CD14-positive monocyte (primary cell): ENCODE data around the gene STX1A. TPM values are rescaled to one million over a fixed set of nuclear protein-coding genes. Genes with fewer than 3 reads are reported as not detected.
A peak's percentile ranks its signal among the peaks of the same experiment; 100 is the strongest.

ENCODE experiments used
- DNase-seq, 3 donors: peaks; one replicate each; pipeline ENCODE4 v3.0.0-alpha.2; 2011 to 2022
- H2AFZ ChIP-seq: 2 replicates; pipeline ENCODE4 v1.6.0; 2012; ENCODE audit warnings: mild to moderate bottlenecking, low read depth, low read length, inconsistent platforms; ENCODE audit not compliant: insufficient read depth, poor library complexity, severe bottlenecking
- H3K27ac ChIP-seq, 2 donors: 1 replicate in 1 of 2; 2 replicates in 1 of 2; pipeline ENCODE4 v1.5.1; 2012 to 2013; ENCODE audit warnings: low read length in 2 of 2, control low read depth in 1 of 2, inconsistent platforms in 1 of 2, low read depth in 1 of 2, mild to moderate bottlenecking in 1 of 2
- H3K27me3 ChIP-seq, 2 donors: one replicate each; pipeline versions ENCODE4 v1.6.0 to v1.6.1; 2011 to 2013; ENCODE audit warnings: low read length in 2 of 2; ENCODE audit not compliant: control insufficient read depth in 2 of 2, insufficient read depth in 2 of 2
- H3K36me3 ChIP-seq, 2 donors: replicated peaks in 1 of 2; 1 replicate in 1 of 2; 2 replicates in 1 of 2; pipeline versions ENCODE4 v1.5.1 to v1.6.1; 2012 to 2013; ENCODE audit warnings: low read length in 2 of 2, control low read depth in 1 of 2, inconsistent platforms in 1 of 2, mild to moderate bottlenecking in 1 of 2; ENCODE audit not compliant: insufficient read depth in 2 of 2, control insufficient read depth in 1 of 2
- H3K4me1 ChIP-seq, 2 donors: 1 replicate in 1 of 2; 2 replicates in 1 of 2; pipeline versions ENCODE4 v1.5.1 to v1.6.1; 2012 to 2013; ENCODE audit warnings: low read length in 2 of 2, control low read depth in 1 of 2, inconsistent platforms in 1 of 2, mild to moderate bottlenecking in 1 of 2, moderate library complexity in 1 of 2; ENCODE audit not compliant: insufficient read depth in 2 of 2, control insufficient read depth in 1 of 2
- H3K4me2 ChIP-seq: replicated peaks from 2 replicates; pipeline ENCODE3; 2012; ENCODE audit warnings: low read length, moderate library complexity, mild to moderate bottlenecking; ENCODE audit not compliant: poor library complexity, severe bottlenecking; ENCODE audit errors: extremely low read depth
- H3K4me3 ChIP-seq, 3 experiments: fragments of 200-600 bp in 1 of 3; sonication (generic) in 1 of 3; replicated peaks in 1 of 3; 1 replicate in 2 of 3; 2 replicates in 1 of 3; pipeline ENCODE4 v1.5.1; 2011 to 2013; ENCODE audit warnings: low read length in 3 of 3, mild to moderate bottlenecking in 3 of 3, control low read depth in 2 of 3, low read depth in 2 of 3, inconsistent platforms in 1 of 3, moderate library complexity in 1 of 3
- H3K79me2 ChIP-seq: 2 replicates; pipeline ENCODE4 v1.6.0; 2012; ENCODE audit warnings: mild to moderate bottlenecking, control low read depth, inconsistent platforms, low read length, moderate library complexity; ENCODE audit not compliant: insufficient read depth
- H3K9ac ChIP-seq: 2 replicates; pipeline ENCODE4 v1.6.0; 2017; ENCODE audit warnings: low read length, mild to moderate bottlenecking; ENCODE audit not compliant: insufficient read depth, poor library complexity, severe bottlenecking
- H3K9me3 ChIP-seq, 2 donors: replicated peaks in 1 of 2; 1 replicate in 1 of 2; 2 replicates in 1 of 2; pipeline versions ENCODE4 v1.5.1 to v1.6.1; 2012 to 2013; ENCODE audit warnings: low read length in 2 of 2, control low read depth in 1 of 2; ENCODE audit not compliant: control insufficient read depth in 1 of 2, insufficient read depth in 1 of 2
- H4K20me1 ChIP-seq: 2 replicates; pipeline ENCODE4 v1.6.0; 2012; ENCODE audit warnings: mild to moderate bottlenecking, low read length, control low read depth, moderate library complexity; ENCODE audit not compliant: insufficient read depth
- H3K27ac Mint-ChIP-seq, 7 donors: one replicate each; pipeline ENCODE4 v1.8.0; 2020; ENCODE audit warnings: mild to moderate bottlenecking in 7 of 7, mixed read lengths in 7 of 7, moderate library complexity in 6 of 7, inconsistent platforms in 2 of 7
- H3K27me3 Mint-ChIP-seq, 3 donors: one replicate each; pipeline ENCODE4 v1.8.0; 2021 to 2022; ENCODE audit warnings: low read depth in 3 of 3, mild to moderate bottlenecking in 3 of 3, mixed read lengths in 3 of 3, moderate library complexity in 3 of 3, inconsistent platforms in 1 of 3
- H3K36me3 Mint-ChIP-seq, 2 donors: one replicate each; pipeline ENCODE4 v1.8.0; 2020; ENCODE audit warnings: mixed read lengths in 2 of 2, inconsistent platforms in 1 of 2, mild to moderate bottlenecking in 1 of 2
- H3K4me1 Mint-ChIP-seq: one replicate; pipeline ENCODE4 v1.8.0; 2020; ENCODE audit warnings: mild to moderate bottlenecking, mixed read lengths
- H3K4me3 Mint-ChIP-seq, 2 donors: one replicate each; pipeline ENCODE4 v1.8.0; 2020; ENCODE audit warnings: mild to moderate bottlenecking in 2 of 2, mixed read lengths in 2 of 2, moderate library complexity in 1 of 2
- H3K9me3 Mint-ChIP-seq, 7 donors: one replicate each; pipeline ENCODE4 v1.8.0; 2020 to 2022; ENCODE audit warnings: mixed read lengths in 7 of 7, mild to moderate bottlenecking in 6 of 7, moderate library complexity in 6 of 7, inconsistent platforms in 2 of 7
- WGBS: methylation state at CpG from one replicate; pipeline ENCODE4 v1.1.5; 2013; ENCODE audit warnings: missing lambda C conversion rate; ENCODE audit not compliant: insufficient coverage; 5-methylcytosine and 5-hydroxymethylcytosine counted together
- intact Hi-C, 2 donors: fragments of 100-400 bp; cut with micrococcal nuclease; formaldehyde crosslinking; loops; one replicate each; pipeline versions ENCODE4 v1.15.0 to v1.15.1; 2023
- polyA plus RNA-seq, 3 donors: library from polyadenylated mRNA; depleted of rRNA in 1 of 3; unstranded in 2 of 3; stranded (reverse) in 1 of 3; fragments of 300-500 nt in 2 of 3; fragments of >200 nt in 1 of 3; fragmentation: Illumina TruSeq in 2 of 3; gene quantifications; 1 replicate in 2 of 3; 2 replicates in 1 of 3; pipeline ENCODE4 v1.2.3, GENCODE V29; 2012 to 2021
- TF ChIP-seq, protein P1 (sequence below): fragments of 200-600 bp; IDR thresholded peaks from one replicate; pipeline ENCODE4 v1.8.0; 2022; ENCODE audit warnings: antibody characterized with exemption, mild to moderate bottlenecking

STX1A gene
- polyA plus RNA-seq, 3 donors = 0.27 to 2.7 (median 0.37) TPM

DNA sequence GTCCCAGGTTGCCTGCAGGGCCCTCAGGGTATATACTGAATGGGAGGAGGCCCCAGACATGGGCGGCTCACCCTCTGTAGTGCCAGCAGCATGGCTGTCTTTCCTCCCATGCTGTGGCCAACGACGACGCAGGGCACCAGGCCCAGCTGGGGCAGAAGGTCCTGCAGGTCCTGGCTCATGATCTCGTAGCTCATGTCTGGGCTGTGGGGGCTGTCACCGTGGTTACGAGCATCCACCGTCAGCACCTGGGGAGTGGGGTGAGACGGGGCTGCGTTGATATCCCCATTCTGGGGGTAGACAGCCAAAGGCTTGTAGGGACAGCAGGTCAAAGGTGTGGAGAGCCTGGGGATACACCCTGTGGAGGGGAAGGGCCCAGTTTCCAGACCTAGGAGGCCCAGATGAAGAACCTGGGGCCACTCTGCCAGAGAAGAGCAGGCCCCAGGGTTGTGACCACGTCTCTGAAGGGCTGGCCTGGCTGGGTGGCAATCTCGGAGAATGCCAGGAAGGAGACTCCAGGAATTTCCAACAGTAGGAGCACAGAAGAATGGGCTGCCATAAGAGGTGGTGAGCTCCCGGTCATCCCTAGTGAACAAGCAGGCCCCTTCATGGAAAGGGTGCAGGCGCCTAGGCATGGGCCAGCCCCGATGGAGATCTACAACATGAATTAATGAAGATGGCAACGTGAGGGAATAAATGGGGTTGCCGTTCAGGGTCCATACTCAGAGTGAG lies 18.2 kb upstream of the STX1A start:
- Mint-ChIP-seq H3K27ac (peak overlapping the region in 5 of 7 donors; percentile 70 to 95 (median 91)), H3K36me3 (peaks cover 12 to 23% of the 10 kb centered on the region in 2 donors), H3K9me3 (peaks cover 0 to 7% (median 5%) of the 10 kb centered on the region in 7 donors), H3K4me3 (peak overlapping the region; percentile 93), H3K4me1 (peaks cover 20% of the 10 kb centered on the region), H3K27me3 (peaks cover 23 to 34% (median 23%) of the 10 kb centered on the region in 3 donors)
- TF ChIP-seq, protein P1, sequence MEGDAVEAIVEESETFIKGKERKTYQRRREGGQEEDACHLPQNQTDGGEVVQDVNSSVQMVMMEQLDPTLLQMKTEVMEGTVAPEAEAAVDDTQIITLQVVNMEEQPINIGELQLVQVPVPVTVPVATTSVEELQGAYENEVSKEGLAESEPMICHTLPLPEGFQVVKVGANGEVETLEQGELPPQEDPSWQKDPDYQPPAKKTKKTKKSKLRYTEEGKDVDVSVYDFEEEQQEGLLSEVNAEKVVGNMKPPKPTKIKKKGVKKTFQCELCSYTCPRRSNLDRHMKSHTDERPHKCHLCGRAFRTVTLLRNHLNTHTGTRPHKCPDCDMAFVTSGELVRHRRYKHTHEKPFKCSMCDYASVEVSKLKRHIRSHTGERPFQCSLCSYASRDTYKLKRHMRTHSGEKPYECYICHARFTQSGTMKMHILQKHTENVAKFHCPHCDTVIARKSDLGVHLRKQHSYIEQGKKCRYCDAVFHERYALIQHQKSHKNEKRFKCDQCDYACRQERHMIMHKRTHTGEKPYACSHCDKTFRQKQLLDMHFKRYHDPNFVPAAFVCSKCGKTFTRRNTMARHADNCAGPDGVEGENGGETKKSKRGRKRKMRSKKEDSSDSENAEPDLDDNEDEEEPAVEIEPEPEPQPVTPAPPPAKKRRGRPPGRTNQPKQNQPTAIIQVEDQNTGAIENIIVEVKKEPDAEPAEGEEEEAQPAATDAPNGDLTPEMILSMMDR = no peak
- peaks cover 13 to 15% of the 10 kb centered on the region in 2 donors for H3K36me3 ChIP-seq
- intact Hi-C loops = loop anchor here (5.0 to 10.0 kb wide), 2 partner anchors 55 to 117 kb away; partner anchors contain the start of genes BUD23 (in 2 of the 2) and DNAJC30 (in 2 of the 2)
- peaks cover 26 to 36% of the 10 kb centered on the region in 2 donors for H3K4me1 ChIP-seq
- H2AFZ ChIP-seq = peak overlapping the region; percentile 99
- H3K4me2 ChIP-seq = peak overlapping the region; percentile 93
- H3K9ac ChIP-seq = no peak overlapping the region
- peaks cover 0 to 6% of the 10 kb centered on the region in 2 donors for H3K27me3 ChIP-seq
- DNase-seq = no peak
- peaks cover 12% of the 10 kb centered on the region for H4K20me1 ChIP-seq
- peaks cover 5% of the 10 kb centered on the region for H3K79me2 ChIP-seq
- H3K4me3 ChIP-seq = peak overlapping the region in 2 of 3 experiments; percentile 78 to 87
- WGBS = 92% methylated on average over 14 of the region's 17 CpGs
- H3K27ac ChIP-seq = peak overlapping the region in 1 of 2 donors; percentile 62
- H3K9me3 ChIP-seq = peaks cover 0 to 7% of the 10 kb centered on the region in 2 donors

DNA sequence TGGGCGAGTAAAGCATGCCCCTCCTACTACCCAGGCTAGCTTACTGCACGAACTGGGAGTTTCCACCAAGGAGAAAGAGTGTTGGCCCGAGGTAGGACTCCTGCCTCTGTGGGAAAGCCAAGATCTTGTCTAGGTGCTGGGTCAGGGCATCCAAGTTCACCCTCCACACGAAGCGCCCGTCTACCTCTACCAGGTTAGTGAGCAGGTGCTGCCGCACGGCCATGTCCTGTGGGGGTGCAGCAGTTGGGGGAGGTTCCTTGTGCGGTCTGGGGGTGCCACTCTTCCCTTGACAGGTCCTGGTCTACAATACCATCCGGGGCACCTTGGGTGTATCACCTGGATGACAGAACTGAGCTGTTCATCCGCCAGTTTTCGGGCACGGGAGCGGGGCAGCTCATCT lies 17.4 kb upstream of the STX1A start:
- Histone ChIP-seq H3K79me2 (peaks cover 5% of the 10 kb centered on the region), H3K4me2 (no peak overlapping the region), H3K36me3 (peaks cover 13 to 15% of the 10 kb centered on the region in 2 donors), H3K4me1 (peaks cover 26 to 39% of the 10 kb centered on the region in 2 donors), H4K20me1 (peaks cover 12% of the 10 kb centered on the region), H3K4me3 (no peak overlapping the region), H2AFZ (no peak overlapping the region), H3K9ac (no peak overlapping the region), H3K9me3 (peaks cover 0 to 7% of the 10 kb centered on the region in 2 donors), H3K27ac (no peak overlapping the region), H3K27me3 (peaks cover 0 to 9% of the 10 kb centered on the region in 2 donors)
- Mint-ChIP-seq H3K27me3 (peaks cover 18 to 34% (median 27%) of the 10 kb centered on the region in 3 donors), H3K9me3 (peaks cover 0 to 9% (median 5%) of the 10 kb centered on the region in 7 donors), H3K4me3 (no peak overlapping the region), H3K27ac (peak overlapping the region in 1 of 7 donors; percentile 66), H3K36me3 (peaks cover 12 to 23% of the 10 kb centered on the region in 2 donors), H3K4me1 (peaks cover 22% of the 10 kb centered on the region)
- intact Hi-C loops = loop anchor here (5.0 to 10.0 kb wide), 2 partner anchors 55 to 118 kb away; partner anchors contain the start of genes BUD23 (in 2 of the 2) and DNAJC30 (in 2 of the 2)
- TF ChIP-seq, protein P1 = no peak
- no peak for DNase-seq
- 96% methylated on average over 8 of the region's 14 CpGs for WGBS
